HepG2 (cell line): Measurements from ENCODE around the gene FAM193A.

ENCODE experiments used
- EP300 ChIP-seq, 3 experiments: sonication (generic) in 1 of 3; formaldehyde crosslinking in 1 of 3; IDR thresholded peaks; 2 replicates each; pipeline versions ENCODE4 v1.5.1 to v1.6.1; 2011 to 2020; ENCODE audit warnings: low read depth in 2 of 3, low read length in 2 of 3, borderline replicate concordance in 1 of 3, improper control_type of control experiment in 1 of 3, mild to moderate bottlenecking in 1 of 3, missing genetic modification reagents in 1 of 3, moderate library complexity in 1 of 3
- GZF1 ChIP-seq: sonication (generic); formaldehyde crosslinking; IDR thresholded peaks from 2 replicates; pipeline ENCODE4 v1.5.1; 2020; ENCODE audit warnings: mild to moderate bottlenecking, missing genetic modification reagents
- HOXA3 ChIP-seq: sonication (generic); formaldehyde crosslinking; IDR thresholded peaks from 2 replicates; pipeline ENCODE4 v1.5.0; 2020; ENCODE audit warnings: missing genetic modification reagents
- KAT7 ChIP-seq: IDR thresholded peaks from 2 replicates; pipeline ENCODE4 v1.6.1; 2018; ENCODE audit warnings: borderline replicate concordance, missing compliant biosample characterization
- RARG ChIP-seq: sonication (generic); formaldehyde crosslinking; IDR thresholded peaks from 2 replicates; pipeline ENCODE4 v1.4.0; 2020; ENCODE audit warnings: low read depth, mild to moderate bottlenecking, missing genetic modification reagents
- ZNF569 ChIP-seq: sonication (generic); formaldehyde crosslinking; IDR thresholded peaks from 2 replicates; pipeline ENCODE4 v1.5.0; 2020; ENCODE audit warnings: mild to moderate bottlenecking, missing genetic modification reagents, moderate library complexity, borderline replicate concordance
- ZNF644 ChIP-seq: IDR thresholded peaks from 2 replicates; pipeline ENCODE4 v1.6.1; 2016; ENCODE audit warnings: low read depth
- ZNF737 ChIP-seq: sonication (generic); formaldehyde crosslinking; IDR thresholded peaks from 2 replicates; pipeline ENCODE4 v1.5.0; 2020; ENCODE audit warnings: missing genetic modification reagents, mild to moderate bottlenecking, borderline replicate concordance
- ZNF816 ChIP-seq: sonication (generic); formaldehyde crosslinking; IDR thresholded peaks from 2 replicates; pipeline ENCODE4 v1.8.0; 2022; ENCODE audit warnings: missing genetic modification reagents, mild to moderate bottlenecking, borderline replicate concordance
- TF ChIP-seq, protein P1 (sequence below): sonication (generic); formaldehyde crosslinking; conservative IDR thresholded peaks from 2 replicates; pipeline ENCODE4 v1.4.0; 2020; ENCODE audit warnings: missing genetic modification reagents
- TF ChIP-seq, protein P2 (sequence below), 2 experiments: IDR thresholded peaks; 2 replicates each; pipeline ENCODE4 v1.6.1; 2011 to 2012; ENCODE audit warnings: low read length in 2 of 2, borderline replicate concordance in 1 of 2, low read depth in 1 of 2, mild to moderate bottlenecking in 1 of 2, moderate library complexity in 1 of 2
- TF ChIP-seq, protein P3 (sequence below): sonication (generic); formaldehyde crosslinking; IDR thresholded peaks from 2 replicates; pipeline ENCODE4 v1.4.0; 2020; ENCODE audit warnings: missing genetic modification reagents, mild to moderate bottlenecking, borderline replicate concordance
- TF ChIP-seq, protein P4 (sequence below): IDR thresholded peaks from 2 replicates; pipeline ENCODE4 v1.6.1; 2016
- TF ChIP-seq, protein P5 (sequence below): IDR thresholded peaks from 2 replicates; pipeline ENCODE4 v1.6.1; 2016; ENCODE audit warnings: low read depth, borderline replicate concordance

DNA sequence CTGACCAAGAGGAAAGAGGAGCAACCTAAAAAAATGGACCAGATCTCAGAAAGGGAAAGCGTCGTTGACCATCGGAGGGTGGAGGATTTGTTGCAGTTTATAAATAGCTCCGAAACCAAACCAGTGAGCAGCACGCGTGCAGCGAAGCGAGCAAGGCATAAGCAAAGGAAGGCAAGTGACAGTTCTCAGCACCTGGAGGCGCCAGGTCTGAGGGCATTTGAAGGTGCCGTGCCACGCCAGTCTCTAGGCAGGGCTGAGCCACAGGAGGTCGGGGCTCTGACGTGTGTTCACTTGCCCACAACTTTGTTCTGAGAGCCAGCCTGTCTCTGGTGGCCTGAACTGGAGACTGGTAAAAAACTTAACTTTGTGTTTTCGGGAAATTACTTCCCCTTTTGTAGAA lies 160.0 kb downstream of the FAM193A start:
- TF ChIP-seq ZNF737 (CRISPR knock-in tag) (no peak), KAT7 (CRISPR knock-in tag) (no peak), HOXA3 (CRISPR knock-in tag) (no peak), ZNF816 (CRISPR knock-in tag) (no peak), ZNF644 (no peak), GZF1 (no peak), EP300 (IDR thresholded peaks at IDR 0.05; ENCODE audit: low read depth in 2 of 2, low read length in 2 of 2) (no peak), EP300 (CRISPR knock-in tag; IDR thresholded peaks at IDR 0.05; ENCODE audit: borderline replicate concordance) (no peak), ZNF569 (CRISPR knock-in tag) (no peak), RARG (CRISPR knock-in tag) (no peak)
- TF ChIP-seq, protein P1, sequence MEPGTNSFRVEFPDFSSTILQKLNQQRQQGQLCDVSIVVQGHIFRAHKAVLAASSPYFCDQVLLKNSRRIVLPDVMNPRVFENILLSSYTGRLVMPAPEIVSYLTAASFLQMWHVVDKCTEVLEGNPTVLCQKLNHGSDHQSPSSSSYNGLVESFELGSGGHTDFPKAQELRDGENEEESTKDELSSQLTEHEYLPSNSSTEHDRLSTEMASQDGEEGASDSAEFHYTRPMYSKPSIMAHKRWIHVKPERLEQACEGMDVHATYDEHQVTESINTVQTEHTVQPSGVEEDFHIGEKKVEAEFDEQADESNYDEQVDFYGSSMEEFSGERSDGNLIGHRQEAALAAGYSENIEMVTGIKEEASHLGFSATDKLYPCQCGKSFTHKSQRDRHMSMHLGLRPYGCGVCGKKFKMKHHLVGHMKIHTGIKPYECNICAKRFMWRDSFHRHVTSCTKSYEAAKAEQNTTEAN (CRISPR knock-in tag), result no peak
- TF ChIP-seq, protein P2, sequence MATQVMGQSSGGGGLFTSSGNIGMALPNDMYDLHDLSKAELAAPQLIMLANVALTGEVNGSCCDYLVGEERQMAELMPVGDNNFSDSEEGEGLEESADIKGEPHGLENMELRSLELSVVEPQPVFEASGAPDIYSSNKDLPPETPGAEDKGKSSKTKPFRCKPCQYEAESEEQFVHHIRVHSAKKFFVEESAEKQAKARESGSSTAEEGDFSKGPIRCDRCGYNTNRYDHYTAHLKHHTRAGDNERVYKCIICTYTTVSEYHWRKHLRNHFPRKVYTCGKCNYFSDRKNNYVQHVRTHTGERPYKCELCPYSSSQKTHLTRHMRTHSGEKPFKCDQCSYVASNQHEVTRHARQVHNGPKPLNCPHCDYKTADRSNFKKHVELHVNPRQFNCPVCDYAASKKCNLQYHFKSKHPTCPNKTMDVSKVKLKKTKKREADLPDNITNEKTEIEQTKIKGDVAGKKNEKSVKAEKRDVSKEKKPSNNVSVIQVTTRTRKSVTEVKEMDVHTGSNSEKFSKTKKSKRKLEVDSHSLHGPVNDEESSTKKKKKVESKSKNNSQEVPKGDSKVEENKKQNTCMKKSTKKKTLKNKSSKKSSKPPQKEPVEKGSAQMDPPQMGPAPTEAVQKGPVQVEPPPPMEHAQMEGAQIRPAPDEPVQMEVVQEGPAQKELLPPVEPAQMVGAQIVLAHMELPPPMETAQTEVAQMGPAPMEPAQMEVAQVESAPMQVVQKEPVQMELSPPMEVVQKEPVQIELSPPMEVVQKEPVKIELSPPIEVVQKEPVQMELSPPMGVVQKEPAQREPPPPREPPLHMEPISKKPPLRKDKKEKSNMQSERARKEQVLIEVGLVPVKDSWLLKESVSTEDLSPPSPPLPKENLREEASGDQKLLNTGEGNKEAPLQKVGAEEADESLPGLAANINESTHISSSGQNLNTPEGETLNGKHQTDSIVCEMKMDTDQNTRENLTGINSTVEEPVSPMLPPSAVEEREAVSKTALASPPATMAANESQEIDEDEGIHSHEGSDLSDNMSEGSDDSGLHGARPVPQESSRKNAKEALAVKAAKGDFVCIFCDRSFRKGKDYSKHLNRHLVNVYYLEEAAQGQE (IDR thresholded peaks at IDR 0.05; ENCODE audit: borderline replicate concordance in 1 of 2, low read depth in 1 of 2, low read length in 2 of 2), result no peak
- TF ChIP-seq, protein P3, sequence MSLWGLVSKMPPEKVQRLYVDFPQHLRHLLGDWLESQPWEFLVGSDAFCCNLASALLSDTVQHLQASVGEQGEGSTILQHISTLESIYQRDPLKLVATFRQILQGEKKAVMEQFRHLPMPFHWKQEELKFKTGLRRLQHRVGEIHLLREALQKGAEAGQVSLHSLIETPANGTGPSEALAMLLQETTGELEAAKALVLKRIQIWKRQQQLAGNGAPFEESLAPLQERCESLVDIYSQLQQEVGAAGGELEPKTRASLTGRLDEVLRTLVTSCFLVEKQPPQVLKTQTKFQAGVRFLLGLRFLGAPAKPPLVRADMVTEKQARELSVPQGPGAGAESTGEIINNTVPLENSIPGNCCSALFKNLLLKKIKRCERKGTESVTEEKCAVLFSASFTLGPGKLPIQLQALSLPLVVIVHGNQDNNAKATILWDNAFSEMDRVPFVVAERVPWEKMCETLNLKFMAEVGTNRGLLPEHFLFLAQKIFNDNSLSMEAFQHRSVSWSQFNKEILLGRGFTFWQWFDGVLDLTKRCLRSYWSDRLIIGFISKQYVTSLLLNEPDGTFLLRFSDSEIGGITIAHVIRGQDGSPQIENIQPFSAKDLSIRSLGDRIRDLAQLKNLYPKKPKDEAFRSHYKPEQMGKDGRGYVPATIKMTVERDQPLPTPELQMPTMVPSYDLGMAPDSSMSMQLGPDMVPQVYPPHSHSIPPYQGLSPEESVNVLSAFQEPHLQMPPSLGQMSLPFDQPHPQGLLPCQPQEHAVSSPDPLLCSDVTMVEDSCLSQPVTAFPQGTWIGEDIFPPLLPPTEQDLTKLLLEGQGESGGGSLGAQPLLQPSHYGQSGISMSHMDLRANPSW (CRISPR knock-in tag), result no peak
- TF ChIP-seq, protein P4, sequence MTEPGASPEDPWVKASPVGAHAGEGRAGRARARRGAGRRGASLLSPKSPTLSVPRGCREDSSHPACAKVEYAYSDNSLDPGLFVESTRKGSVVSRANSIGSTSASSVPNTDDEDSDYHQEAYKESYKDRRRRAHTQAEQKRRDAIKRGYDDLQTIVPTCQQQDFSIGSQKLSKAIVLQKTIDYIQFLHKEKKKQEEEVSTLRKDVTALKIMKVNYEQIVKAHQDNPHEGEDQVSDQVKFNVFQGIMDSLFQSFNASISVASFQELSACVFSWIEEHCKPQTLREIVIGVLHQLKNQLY (CRISPR knock-in tag), result no peak
- TF ChIP-seq, protein P5, sequence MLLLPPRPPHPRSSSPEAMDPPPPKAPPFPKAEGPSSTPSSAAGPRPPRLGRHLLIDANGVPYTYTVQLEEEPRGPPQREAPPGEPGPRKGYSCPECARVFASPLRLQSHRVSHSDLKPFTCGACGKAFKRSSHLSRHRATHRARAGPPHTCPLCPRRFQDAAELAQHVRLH, result no peak
